Measurements from ENCODE around the gene INPP4B. TPM values are rescaled to one million over a fixed set of nuclear protein-coding genes. Genes with fewer than 3 reads are reported as not detected.

INPP4B gene
- total RNA-seq, 1 experiment from 2014 or later, result 0.07 TPM

GRCh38 chr4:142309772-142310171 lies 536.3 kb downstream of the INPP4B start:
- no peak overlapping the region for H2AFZ ChIP-seq (ENCODE audit: low read length)
- H3K14ac ChIP-seq (ENCODE audit: insufficient read depth, low read length), result no peak overlapping the region
- H3K4me2 ChIP-seq (ENCODE audit: insufficient read depth, insufficient read length, low read length), result no peak overlapping the region
- no peak overlapping the region for H3K27ac ChIP-seq (ENCODE audit: insufficient read length, low read depth, low read length)
- no peak overlapping the region for H3K27ac Mint-ChIP-seq
- no peak overlapping the region for H4K91ac ChIP-seq (ENCODE audit: insufficient read length, low read depth, low read length)
- no peaks in the 10 kb centered on the region for H3K9me3 Mint-ChIP-seq
- no peaks in the 10 kb centered on the region for H3K79me1 ChIP-seq (ENCODE audit: insufficient read depth, low read depth, low read length, poor library complexity, severe bottlenecking)
- H3K36me3 Mint-ChIP-seq (ENCODE audit: insufficient read depth in 1 of 3, low read depth in 3 of 3), result no peaks in the 10 kb centered on the region
- no peak overlapping the region for H2BK12ac ChIP-seq (ENCODE audit: insufficient read length, low read depth, low read length)
- no peak overlapping the region for H3K4me3 Mint-ChIP-seq
- H2BK15ac ChIP-seq (ENCODE audit: low read depth, low read length), result no peak overlapping the region
- no peak overlapping the region for H2BK5ac ChIP-seq (ENCODE audit: insufficient read length, low read length)
- H3K9ac ChIP-seq (ENCODE audit: extremely low read depth, insufficient read length, low read length), result no peak overlapping the region
- no peak overlapping the region for H2BK20ac ChIP-seq (ENCODE audit: low read depth, low read length, poor library complexity, severe bottlenecking)
- no peak overlapping the region for H2AK5ac ChIP-seq (ENCODE audit: insufficient read length, low read length)
- H3K27me3 ChIP-seq (ENCODE audit: insufficient read depth, low read length), result no peaks in the 10 kb centered on the region
- no peak overlapping the region for H3T11ph ChIP-seq (ENCODE audit: low read length)
- H3K18ac ChIP-seq (ENCODE audit: insufficient read length, low read depth, low read length), result no peak overlapping the region
- H3K27me3 Mint-ChIP-seq (ENCODE audit: low read depth), result no peaks in the 10 kb centered on the region
- no peak overlapping the region for H3K4ac ChIP-seq (ENCODE audit: low read depth, low read length)
- no CpG with 5 or more reads among the region's 1 CpG for WGBS (ENCODE audit: extremely low coverage, insufficient read length, low lambda C conversion rate)
- no peaks in the 10 kb centered on the region for H3K4me1 ChIP-seq (ENCODE audit: insufficient read depth, low read length)
- no peaks in the 10 kb centered on the region for H3K79me2 ChIP-seq (ENCODE audit: insufficient read depth, low read length)
- H3K23me2 ChIP-seq (ENCODE audit: insufficient read length, low read depth, low read length, poor library complexity, severe bottlenecking), result no peaks in the 10 kb centered on the region
- H4K5ac ChIP-seq (ENCODE audit: insufficient read length, low read depth, low read length), result no peak overlapping the region
- H4K20me1 ChIP-seq (ENCODE audit: control insufficient read depth, insufficient read depth, insufficient read length), result no peaks in the 10 kb centered on the region
- TF ChIP-seq, protein P1, sequence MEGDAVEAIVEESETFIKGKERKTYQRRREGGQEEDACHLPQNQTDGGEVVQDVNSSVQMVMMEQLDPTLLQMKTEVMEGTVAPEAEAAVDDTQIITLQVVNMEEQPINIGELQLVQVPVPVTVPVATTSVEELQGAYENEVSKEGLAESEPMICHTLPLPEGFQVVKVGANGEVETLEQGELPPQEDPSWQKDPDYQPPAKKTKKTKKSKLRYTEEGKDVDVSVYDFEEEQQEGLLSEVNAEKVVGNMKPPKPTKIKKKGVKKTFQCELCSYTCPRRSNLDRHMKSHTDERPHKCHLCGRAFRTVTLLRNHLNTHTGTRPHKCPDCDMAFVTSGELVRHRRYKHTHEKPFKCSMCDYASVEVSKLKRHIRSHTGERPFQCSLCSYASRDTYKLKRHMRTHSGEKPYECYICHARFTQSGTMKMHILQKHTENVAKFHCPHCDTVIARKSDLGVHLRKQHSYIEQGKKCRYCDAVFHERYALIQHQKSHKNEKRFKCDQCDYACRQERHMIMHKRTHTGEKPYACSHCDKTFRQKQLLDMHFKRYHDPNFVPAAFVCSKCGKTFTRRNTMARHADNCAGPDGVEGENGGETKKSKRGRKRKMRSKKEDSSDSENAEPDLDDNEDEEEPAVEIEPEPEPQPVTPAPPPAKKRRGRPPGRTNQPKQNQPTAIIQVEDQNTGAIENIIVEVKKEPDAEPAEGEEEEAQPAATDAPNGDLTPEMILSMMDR (conservative IDR thresholded peaks at IDR 0.05), result no peak
- no peak overlapping the region for H3K56ac ChIP-seq (ENCODE audit: insufficient read length, low read depth, low read length)
- H2BK120ac ChIP-seq (ENCODE audit: low read depth, low read length, poor library complexity, severe bottlenecking), result no peak overlapping the region
- no peaks in the 10 kb centered on the region for H3K9me3 ChIP-seq (ENCODE audit: control insufficient read depth, low read depth, low read length)
- H3K4me1 Mint-ChIP-seq, result no peaks in the 10 kb centered on the region
- H3K23ac ChIP-seq (ENCODE audit: insufficient read length, low read depth, low read length), result no peak overlapping the region
- H4K8ac ChIP-seq (replicated peaks; ENCODE audit: insufficient read length, low read depth, low read length), result no peak overlapping the region
- no peak for DNase-seq

Data from H9 (cell line).